Muscle of leg (tissue), 11 donors: ENCODE data around the gene TENM4. TPM values are rescaled to one million over a fixed set of nuclear protein-coding genes. Genes with fewer than 3 reads are reported as not detected.

ENCODE experiments used
- DNase-seq: peaks from one replicate; pipeline ENCODE4 v3.0.0; 2013
- H3K27ac ChIP-seq: one replicate; pipeline ENCODE4 v1.5.1; 2013; ENCODE audit warnings: mild to moderate bottlenecking, low read length, control low read depth
- H3K27me3 ChIP-seq: one replicate; pipeline ENCODE4 v1.6.1; 2013; ENCODE audit warnings: low read length; ENCODE audit not compliant: control insufficient read depth, insufficient read depth
- H3K36me3 ChIP-seq: one replicate; pipeline ENCODE4 v1.6.1; 2013; ENCODE audit warnings: low read length; ENCODE audit not compliant: control insufficient read depth, insufficient read depth
- H3K4me1 ChIP-seq: one replicate; pipeline ENCODE4 v1.6.1; 2013; ENCODE audit warnings: low read length; ENCODE audit not compliant: control insufficient read depth, insufficient read depth
- H3K4me3 ChIP-seq: one replicate; pipeline ENCODE4 v1.5.1; 2013; ENCODE audit warnings: low read length, control low read depth
- H3K9me3 ChIP-seq: replicated peaks from 2 replicates; pipeline ENCODE4 v1.6.1; 2013; ENCODE audit warnings: low read depth, low read length; ENCODE audit not compliant: control insufficient read depth
- WGBS: methylation state at CpG from one replicate; pipeline ENCODE4 v1.1.5; 2013; ENCODE audit warnings: missing lambda C conversion rate; ENCODE audit not compliant: insufficient coverage; 5-methylcytosine and 5-hydroxymethylcytosine counted together
- polyA plus RNA-seq, 8 donors: library from polyadenylated mRNA; unstranded; fragments of 120-200 nt; gene quantifications; one replicate each; pipeline versions ENCODE4 v1.2.1 to v1.2.3, GENCODE V29; 2013; ENCODE audit warnings: inconsistent platforms in 1 of 8, low replicate concordance in 1 of 8; ENCODE audit not compliant: insufficient read length in 8 of 8, insufficient read depth in 1 of 8
- total RNA-seq: library from RNA; stranded (reverse); fragments of 120-200 nt; gene quantifications from one replicate; pipeline ENCODE4 v1.2.4, GENCODE V29; 2013

TENM4 gene
- total and polyA plus RNA-seq, 9 donors: 4.6 to 13.8 (median 10.3) TPM

DNA sequence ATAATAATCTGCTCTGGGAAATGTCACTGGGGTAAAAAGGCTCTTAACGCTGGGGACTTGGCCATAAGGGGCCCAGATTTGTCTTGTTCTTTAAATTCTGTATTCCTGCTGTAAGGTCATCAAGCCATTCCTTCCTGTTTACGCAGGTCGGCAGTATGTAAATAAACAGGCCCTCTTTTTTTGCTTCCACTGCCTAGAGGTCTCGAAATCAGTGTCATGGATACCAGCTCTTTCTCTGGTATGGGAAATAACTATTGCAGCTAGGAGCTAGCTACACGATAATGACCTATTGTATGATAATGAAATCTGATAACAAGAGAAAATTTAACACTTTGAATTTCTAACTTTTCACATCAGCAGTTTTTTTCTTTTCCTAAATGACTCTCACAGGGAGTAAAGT lies 657.0 kb downstream of the TENM4 start:
- no CpG with 5 or more reads among the region's 5 CpGs for WGBS
- no peaks in the 10 kb centered on the region for H3K27me3 ChIP-seq
- peaks cover 2% of the 10 kb centered on the region for H3K36me3 ChIP-seq

DNA sequence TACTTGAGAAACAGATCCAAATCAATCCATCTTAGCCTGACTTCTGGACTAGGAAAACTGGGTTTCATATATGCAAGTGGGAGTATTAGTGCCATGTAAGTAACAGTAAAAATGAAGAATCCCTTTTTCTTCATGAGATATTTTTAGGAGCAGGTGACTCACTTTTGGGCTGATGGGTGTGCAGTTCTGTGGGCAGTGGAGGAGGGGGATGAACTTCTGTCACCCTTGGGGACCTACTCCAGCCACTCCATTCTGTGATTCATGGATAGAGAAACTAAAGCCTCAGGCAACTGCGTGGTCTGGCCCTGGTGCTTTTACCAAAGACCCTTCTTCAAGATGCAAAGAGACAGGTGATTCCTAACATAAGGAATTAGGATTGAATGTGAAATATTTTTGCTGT lies 657.5 kb downstream of the TENM4 start:
- no peaks in the 10 kb centered on the region for H3K27me3 ChIP-seq
- H3K4me3 ChIP-seq: no peak overlapping the region
- WGBS: no CpG with 5 or more reads among the region's 1 CpG
- H3K36me3 ChIP-seq: peaks cover 2% of the 10 kb centered on the region
- no peaks in the 10 kb centered on the region for H3K9me3 ChIP-seq
- H3K4me1 ChIP-seq: peaks cover 19% of the 10 kb centered on the region
- no peak overlapping the region for H3K27ac ChIP-seq
- DNase-seq: no peak

More for the DNA sequence above, 657.0 kb downstream of the TENM4 start:
- Histone ChIP-seq H3K9me3 (no peaks in the 10 kb centered on the region), H3K4me1 (peaks cover 19% of the 10 kb centered on the region), H3K27ac (no peak overlapping the region), H3K4me3 (no peak overlapping the region)
- no peak for DNase-seq

DNA sequence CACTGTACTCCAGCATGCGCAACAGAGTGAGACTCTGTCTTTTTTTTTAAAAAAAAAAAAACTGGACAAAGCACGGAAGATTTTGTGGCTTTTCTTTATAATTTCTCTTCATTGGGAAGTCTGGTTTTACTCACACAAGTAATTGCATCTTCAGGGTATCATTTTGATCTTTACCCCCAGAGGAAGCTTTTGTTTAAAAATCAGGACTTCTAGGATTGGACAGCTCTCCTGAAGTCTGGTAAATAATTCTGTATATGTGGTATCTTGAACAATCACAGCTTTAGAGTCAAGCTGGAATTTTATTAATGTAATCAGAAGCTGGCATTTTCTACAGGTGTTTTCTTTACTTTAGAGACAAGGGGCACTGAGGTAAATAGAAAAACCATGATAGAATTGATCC lies 658.1 kb downstream of the TENM4 start:
- Histone ChIP-seq H3K9me3 (no peaks in the 10 kb centered on the region), H3K4me1 (peaks cover 17% of the 10 kb centered on the region), H3K4me3 (no peak overlapping the region), H3K36me3 (peaks cover 2% of the 10 kb centered on the region), H3K27me3 (no peaks in the 10 kb centered on the region), H3K27ac (no peak overlapping the region)
- DNase-seq: no peak
- no CpG with 5 or more reads among the region's 2 CpGs for WGBS

DNA sequence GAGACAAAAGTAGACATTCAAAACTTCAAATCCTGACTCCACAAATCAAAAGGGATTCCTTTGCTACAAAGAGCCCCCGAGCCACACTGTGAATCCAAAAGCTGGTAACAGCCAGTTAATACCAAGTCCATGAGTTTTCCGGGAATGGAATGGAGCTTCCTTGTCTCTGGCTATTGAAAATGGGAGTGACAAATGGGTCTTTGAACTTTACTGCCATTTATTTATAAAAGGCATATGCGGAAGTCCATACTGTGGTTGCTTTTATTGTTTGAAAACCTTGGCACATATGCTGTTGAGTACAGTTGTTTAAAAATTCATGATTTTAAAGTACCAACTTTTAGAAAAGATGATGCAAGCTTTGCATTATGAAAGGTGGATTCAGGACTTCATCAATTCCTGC lies 659.9 kb downstream of the TENM4 start:
- WGBS: 100% methylated on average over 1 of the region's 3 CpGs
- Histone ChIP-seq H3K27ac (no peak overlapping the region), H3K9me3 (no peaks in the 10 kb centered on the region), H3K4me3 (no peak overlapping the region), H3K27me3 (no peaks in the 10 kb centered on the region), H3K4me1 (peaks cover 10% of the 10 kb centered on the region), H3K36me3 (peaks cover 2% of the 10 kb centered on the region)
- no peak for DNase-seq

DNA sequence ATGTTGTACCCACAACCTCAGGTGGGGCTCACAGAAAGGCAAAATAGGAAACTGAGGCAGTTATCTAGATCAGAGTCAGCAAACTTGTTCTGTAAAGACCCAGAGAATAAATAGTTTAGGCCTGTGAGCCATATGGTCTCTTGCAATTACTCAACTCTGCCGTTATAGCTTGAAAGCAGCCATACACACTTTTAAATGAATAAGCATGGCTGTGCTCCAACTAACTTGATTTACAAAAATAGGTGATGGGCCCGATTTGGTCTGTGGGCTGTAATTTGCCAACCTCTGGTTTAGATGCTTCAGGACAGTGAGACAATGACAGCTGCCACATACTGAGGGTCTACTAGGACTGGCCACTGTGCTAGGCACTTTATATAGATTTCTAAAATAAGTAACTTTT lies 667.3 kb downstream of the TENM4 start:
- no peak for DNase-seq
- Histone ChIP-seq H3K4me1 (peaks cover 2% of the 10 kb centered on the region), H3K27ac (no peak overlapping the region), H3K36me3 (peaks cover 5% of the 10 kb centered on the region), H3K9me3 (no peaks in the 10 kb centered on the region), H3K27me3 (no peaks in the 10 kb centered on the region), H3K4me3 (no peak overlapping the region)
- WGBS: 80% methylated on average over 1 of the region's 2 CpGs

DNA sequence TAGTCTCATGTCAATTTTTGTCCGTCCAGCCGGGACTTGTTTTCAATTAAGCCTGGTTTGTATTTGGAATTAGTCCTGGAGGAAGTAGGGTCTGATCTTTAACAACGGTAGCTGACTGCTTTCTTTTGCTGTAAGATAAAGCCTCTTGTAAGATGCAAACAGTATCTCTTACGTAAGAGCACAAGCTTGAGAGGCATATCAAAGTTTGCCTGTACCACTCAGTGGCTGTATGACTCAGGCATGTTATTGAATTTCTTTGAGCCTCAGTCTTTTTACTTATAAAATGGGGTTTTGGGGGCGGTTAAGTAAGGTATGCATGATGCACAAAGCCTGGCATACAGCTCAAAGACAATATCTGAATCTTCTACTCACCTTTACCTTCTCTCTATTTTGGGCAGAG lies 667.8 kb downstream of the TENM4 start:
- Histone ChIP-seq H3K9me3 (no peaks in the 10 kb centered on the region), H3K27me3 (no peaks in the 10 kb centered on the region), H3K4me3 (no peak overlapping the region), H3K4me1 (peaks cover 4% of the 10 kb centered on the region), H3K36me3 (peaks cover 5% of the 10 kb centered on the region), H3K27ac (no peak overlapping the region)
- 70% methylated on average over 2 of the region's 5 CpGs for WGBS
- DNase-seq: no peak

DNA sequence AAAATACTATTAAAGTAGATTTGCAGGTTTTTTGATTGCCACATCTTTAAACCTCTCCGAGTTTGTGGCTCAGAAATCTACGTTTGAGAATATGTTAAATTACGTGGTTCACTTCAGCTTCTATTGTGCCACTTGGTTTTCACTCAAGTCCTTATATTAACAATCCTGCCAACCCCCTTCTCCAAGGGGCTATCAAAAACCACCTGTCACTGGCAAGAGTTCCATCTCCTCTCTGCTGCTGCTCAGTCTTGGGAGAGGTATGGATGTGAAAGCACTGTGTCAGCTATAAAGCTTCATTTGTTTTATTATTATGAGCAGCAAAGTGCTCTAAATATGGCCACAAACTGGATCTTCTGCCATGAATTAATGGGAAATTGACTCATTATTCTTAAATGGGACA lies 668.6 kb downstream of the TENM4 start:
- Histone ChIP-seq H3K27ac (no peak overlapping the region), H3K36me3 (peaks cover 5% of the 10 kb centered on the region), H3K9me3 (no peaks in the 10 kb centered on the region), H3K27me3 (no peaks in the 10 kb centered on the region), H3K4me1 (peaks cover 5% of the 10 kb centered on the region), H3K4me3 (no peak overlapping the region)
- WGBS: no CpG with 5 or more reads among the region's 3 CpGs
- no peak for DNase-seq

DNA sequence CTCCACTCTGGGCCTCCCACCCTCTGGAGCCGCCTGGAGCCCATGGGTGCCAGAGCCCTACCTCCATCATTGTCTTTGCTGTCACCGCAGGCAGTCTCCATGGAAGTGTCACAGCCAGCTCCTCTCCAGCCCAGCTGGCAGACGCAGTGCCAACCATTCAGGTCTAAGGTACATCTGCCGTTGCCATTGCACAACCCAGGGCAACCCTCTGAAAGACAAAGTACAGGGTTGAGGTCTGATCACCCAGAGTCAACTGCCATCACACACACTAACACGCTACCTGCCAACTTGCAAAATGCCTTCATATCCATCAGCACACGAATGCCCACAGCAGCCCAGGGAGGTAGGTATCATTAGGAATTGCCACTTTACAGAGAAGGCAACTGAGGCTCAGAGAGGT lies 669.9 kb downstream of the TENM4 start:
- no peak overlapping the region for H3K27ac ChIP-seq
- no peaks in the 10 kb centered on the region for H3K9me3 ChIP-seq
- 98% methylated on average over 5 of the region's 6 CpGs for WGBS
- no peaks in the 10 kb centered on the region for H3K27me3 ChIP-seq
- H3K4me3 ChIP-seq: no peak overlapping the region
- peaks cover 8% of the 10 kb centered on the region for H3K36me3 ChIP-seq
- peaks cover 5% of the 10 kb centered on the region for H3K4me1 ChIP-seq
- no peak for DNase-seq

DNA sequence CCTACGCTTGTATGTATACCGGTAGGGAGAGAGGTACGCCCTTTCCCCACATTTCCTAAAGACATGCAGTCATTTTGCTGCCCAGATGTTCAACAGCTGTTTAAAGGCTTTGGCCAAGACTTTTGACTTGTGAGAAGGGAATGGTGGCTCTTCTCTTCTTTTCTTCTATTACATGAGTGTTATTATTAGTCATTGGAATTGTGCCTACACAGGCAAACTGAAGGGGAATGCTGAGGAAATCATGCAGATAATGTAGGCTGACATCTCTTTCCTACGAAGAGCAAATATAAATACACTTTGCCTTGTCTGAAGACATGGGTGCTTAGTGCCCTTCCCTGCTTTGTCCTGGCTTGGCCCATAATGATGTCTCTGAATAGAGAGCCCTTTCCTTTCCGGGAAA lies 671.9 kb downstream of the TENM4 start:
- no peak overlapping the region for H3K4me3 ChIP-seq
- 100% methylated on average over 1 of the region's 5 CpGs for WGBS
- no peaks in the 10 kb centered on the region for H3K27me3 ChIP-seq
- H3K9me3 ChIP-seq: no peaks in the 10 kb centered on the region
- peaks cover 8% of the 10 kb centered on the region for H3K36me3 ChIP-seq
- H3K4me1 ChIP-seq: peaks cover 5% of the 10 kb centered on the region
- DNase-seq: peak; percentile 28
- H3K27ac ChIP-seq: no peak overlapping the region

DNA sequence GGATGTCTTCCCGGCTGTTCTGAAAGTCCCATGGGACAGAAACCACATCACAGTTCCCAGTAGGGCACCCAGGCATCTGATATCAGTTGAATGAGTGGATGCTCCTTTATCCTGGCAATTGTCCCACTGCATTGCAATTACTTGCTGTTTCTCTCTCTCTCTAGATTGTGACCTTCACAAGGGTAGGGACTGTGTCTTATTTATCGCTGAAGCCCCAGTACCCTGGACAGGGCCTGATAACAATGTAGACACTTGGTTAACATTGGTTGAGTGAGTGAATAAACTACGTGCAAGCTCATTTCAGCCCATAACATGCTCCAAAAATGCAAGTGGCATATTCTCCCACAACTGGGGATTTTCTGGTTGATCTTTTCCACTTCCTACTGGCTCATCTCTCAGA lies 672.5 kb downstream of the TENM4 start:
- no peak for DNase-seq

More for the DNA sequence above, 672.5 kb downstream of the TENM4 start:
- Histone ChIP-seq H3K9me3 (no peaks in the 10 kb centered on the region), H3K4me3 (no peak overlapping the region), H3K27ac (no peak overlapping the region), H3K27me3 (no peaks in the 10 kb centered on the region), H3K4me1 (peaks cover 5% of the 10 kb centered on the region), H3K36me3 (peaks cover 8% of the 10 kb centered on the region)
- no CpG with 5 or more reads among the region's 3 CpGs for WGBS
